GF-D8 (cell line): ENCODE measurements around the gene KNDC1.
"Not testable (repeated sequence)": the region's sequence is repeated elsewhere in the genome, so short reads cannot be mapped to it uniquely, and the experiment has no call there.

Experiments
- DNase-seq: peaks from one replicate; lab custom pipeline; 2025; lab: John Stamatoyannopoulos, UW

KNDC1 gene

DNA sequence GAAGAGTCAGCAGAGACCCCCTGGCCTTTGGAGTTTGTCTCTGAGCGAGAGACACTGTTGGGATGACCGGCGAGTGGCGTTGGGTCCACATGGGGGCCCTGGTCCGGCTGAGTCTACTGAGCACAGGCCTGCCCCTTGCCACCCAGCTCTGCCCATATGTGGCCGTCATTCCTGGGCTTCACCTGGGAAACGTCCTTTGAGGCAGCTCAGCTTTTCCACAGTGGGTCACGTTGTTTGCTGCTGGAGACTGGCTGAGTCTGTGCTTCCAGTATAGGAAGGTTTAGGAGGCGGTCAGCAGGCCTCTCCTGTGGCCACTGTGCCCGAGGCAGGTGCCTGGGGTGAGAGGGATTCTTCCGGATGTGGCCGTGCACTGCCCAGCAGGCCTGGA is 99.6 kb downstream of the KNDC1 start:
- DNase-seq: no peak

DNA sequence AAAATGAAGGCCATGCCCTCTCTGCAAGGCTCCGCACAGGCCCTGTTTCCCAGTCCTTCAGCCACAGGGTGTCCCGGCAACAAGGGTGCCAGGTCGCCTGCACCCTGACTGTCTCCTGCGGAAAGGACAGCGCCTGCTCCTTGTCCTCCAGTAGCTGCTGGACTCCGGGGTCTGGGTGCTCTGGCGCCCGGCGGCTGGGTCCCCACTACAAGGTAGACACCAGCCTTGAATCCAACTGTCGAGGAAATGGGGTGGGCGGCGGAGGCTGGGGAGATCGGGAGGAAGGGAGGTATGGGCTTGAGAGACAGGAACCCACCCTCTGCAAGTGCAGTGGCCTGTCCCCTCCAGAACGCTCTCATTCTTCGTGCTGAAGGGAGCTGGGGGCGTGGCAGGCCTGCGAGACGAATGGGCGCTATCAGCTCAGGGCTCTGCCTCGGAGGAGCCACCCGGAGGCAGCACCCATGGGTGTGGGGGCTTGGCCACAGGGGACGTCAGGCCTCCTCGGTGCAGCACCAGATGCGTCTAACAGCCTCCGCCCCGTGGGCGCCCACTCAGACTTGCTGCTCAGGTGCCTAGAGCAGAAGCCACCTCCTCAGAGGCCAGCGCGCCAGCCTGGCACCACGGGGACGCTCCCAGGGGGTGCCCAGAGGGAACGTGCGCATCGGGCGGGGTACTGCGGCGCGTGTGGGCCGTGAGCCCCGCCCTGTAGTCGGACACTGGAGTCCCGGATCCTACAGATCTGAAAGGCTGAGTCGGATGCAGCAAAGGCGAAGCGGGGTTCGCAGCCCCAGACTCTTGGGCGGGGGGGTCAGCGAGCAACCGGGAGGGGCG is 101.1 kb downstream of the KNDC1 start:
- peak; percentile 46 for DNase-seq

DNA sequence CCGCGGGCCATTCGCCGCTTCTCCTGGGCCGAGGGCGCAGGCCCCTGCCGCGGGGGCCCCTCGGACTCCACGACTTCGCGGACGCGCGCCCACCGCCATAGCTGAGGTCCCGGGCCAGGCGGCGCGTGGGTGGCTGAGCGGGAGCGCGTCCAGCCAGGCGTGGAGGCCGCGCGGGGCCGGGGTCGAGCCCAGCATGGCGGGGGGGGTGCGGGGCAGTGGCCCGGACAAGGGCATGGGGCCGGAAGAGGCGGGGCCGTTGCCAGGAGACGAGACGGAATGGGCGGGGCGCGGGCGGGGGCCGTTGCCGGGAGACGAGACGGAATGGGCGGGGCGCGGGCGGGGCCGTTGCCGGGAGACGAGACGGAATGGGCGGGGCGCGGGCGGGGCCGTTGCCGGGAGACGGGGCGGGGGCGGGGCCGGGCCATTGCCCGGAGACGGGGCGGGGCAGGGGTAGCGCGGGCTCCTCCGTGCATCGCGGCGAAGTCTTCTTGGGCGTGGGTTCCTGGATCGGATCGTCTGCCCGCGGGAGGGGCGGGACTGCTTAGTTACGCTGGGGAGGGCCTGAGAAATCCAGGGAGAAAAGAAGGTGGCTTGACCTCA is 101.8 kb downstream of the KNDC1 start:
- DNase-seq: no peak

DNA sequence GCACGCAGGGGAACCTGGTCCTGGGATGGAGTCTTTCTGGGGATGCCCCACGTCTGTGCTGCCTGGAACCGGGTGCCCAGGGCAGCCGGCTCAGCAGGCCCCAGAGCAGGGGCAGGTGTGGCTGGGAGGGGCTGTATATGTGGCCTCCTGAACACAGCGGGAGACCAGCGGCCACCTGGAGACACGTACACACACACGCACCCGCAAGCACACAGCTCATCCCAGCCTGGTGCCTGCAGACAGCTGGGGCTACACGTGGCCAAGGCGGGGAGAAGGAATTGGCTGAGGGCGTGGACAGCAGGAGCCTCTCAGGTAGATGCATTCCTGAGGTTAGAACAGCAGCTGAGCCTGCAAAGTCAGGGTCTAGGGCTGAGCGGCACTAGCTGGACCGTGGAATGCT is 102.7 kb downstream of the KNDC1 start:
- DNase-seq: no peak

DNA sequence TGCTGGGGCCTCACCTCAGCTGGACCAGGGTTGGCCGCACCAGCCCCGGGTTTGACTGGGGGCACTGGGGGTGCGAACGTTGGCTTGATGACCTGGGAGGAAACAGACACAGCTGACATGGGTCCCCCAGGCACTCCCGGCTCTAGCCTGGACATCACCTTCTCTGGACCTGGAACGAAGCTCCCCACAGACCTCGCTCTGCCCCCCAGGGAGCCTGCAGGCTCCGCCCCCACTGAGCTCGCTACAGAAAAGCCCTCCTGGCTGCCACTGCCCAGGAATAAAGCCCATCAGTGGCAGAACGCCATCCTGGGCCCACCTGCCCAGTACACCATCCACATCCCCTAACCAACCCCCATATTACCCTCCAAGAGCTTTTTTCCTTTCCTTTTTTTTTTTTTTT is 103.7 kb downstream of the KNDC1 start:
- no peak for DNase-seq

DNA sequence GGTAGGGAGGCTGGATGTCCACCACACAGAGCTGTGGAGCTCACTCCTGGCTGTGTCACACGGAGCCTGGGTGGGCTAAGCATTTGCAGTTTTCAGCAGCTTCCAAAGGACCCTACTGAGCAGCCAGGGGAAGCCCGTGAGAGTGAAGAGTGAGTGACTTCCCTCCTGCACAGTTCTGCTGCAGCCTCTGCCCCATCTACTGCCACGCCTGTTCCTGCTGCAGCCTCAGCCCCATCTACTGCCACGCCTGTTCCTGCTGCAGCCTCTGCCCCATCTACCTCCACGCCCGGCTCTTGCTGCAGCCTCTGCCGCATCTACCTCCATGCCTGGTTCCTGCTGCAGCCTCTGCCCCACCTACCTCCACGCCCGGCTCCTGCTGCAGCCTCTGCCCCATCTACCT is 104.4 kb downstream of the KNDC1 start:
- DNase-seq: no peak

DNA sequence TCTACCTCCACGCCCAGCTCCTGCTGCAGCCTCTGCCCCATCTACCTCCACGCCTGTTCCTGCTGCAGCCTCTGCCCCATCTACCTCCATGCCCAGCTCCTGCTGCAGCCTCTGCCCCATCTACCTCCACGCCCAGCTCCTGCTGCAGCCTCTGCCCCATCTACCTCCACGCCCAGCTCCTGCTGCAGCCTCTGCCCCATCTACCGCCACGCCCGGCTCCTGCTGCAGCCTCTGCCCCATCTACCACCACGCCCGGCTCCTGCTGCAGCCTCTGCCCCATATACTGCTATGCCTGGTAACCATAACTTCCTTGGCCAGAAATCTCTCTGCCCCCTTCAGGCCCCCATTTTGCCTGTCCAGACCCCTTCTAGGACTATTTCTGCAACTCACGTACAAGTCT is 105.0 kb downstream of the KNDC1 start:
- not testable (repeated sequence) for DNase-seq

DNA sequence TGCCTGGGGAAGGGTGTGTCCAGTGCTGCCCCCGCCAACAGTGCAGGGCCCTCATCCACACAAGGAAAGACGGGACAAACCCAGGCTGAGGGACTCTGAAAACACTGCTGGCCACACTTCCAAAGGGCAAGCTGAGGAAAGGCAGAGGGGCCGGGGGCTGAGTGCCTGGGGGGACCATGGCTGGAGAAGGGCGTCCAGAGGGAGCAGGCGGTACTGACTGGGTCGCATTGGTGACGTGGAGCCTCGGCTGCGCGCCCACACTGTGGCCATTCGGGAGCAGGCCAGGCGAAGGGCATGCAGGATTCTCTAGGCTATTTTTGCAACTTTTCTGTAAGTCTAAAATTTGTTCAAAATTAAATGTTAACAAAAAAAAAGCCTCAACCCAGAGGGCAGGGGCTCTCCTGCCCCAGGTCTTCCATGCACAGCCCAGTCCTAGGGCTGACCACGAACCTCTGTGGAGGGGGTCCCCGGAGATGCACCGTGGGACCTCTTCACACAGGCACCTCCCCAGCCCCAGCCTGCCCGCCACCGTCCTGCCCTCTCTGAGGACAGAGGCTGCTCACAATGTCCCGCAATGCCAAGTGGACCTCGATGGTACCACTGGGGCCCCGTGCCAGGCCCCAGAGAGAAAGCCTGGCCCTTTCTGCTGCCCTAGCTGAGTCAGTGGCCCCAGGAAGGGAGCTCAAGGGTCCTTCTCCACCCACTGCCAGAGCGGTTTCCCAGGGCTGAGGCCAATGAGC is 106.2 kb downstream of the KNDC1 start:
- DNase-seq: no peak

DNA sequence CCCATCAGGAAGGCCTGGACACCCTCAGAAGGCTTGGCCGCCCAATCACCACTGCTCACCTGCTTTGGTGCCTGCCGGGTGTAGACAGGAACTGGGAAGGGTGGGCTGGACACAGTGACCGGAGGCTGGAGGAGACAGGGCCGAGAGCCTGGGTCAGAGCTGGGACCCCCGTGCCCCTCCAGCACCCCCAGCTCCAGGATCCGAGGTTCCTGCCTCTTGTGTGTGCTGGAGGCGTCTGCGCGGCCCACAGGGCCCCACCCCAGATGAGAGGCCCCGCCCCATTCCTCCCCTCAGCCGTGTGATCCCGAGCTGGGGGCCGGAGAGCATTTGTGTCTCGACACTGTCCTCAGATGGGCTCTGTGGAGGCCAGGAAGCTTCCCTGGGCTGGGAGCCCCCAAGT is 107.3 kb downstream of the KNDC1 start:
- no peak for DNase-seq

DNA sequence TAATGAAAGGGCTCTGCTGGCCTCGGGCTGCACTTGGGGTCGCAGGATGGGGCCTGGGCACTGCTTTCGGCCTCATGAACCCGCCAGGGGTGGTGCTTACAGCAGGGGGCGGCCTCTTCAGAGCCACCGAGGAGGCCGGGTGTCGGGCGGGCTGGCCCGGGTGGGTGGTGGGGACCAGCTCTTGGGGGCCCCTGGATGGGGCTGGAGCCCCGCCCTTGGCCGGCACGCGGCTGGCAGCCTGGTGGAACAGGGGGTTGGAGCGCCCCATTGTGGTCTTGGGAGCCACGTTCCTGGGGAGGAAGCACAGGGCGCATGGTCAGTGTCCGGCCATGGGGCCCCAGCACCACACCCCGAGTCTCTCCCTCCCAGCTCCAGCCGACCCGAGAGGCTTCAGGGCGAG is 107.8 kb downstream of the KNDC1 start:
- DNase-seq: no peak

DNA sequence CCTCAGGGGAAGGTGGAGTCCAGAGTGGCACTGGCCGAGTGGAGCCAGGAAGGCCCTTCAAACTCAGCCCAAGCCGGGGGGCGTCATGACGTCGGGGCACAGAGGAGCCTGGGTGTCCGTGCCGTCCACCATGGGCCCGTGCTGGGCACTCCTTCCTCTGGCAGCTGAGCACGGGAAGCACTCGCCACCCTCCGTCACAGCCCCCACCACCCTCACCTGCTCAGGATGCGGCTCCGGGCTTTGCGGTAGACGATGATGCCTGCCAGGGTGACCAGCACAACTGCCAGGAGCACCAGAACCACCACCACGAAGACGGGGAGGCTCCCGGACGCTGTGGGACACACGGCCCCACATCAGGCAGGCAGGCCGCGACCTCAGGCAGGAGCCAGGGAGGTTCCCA is 108.5 kb downstream of the KNDC1 start:
- DNase-seq: no peak

DNA sequence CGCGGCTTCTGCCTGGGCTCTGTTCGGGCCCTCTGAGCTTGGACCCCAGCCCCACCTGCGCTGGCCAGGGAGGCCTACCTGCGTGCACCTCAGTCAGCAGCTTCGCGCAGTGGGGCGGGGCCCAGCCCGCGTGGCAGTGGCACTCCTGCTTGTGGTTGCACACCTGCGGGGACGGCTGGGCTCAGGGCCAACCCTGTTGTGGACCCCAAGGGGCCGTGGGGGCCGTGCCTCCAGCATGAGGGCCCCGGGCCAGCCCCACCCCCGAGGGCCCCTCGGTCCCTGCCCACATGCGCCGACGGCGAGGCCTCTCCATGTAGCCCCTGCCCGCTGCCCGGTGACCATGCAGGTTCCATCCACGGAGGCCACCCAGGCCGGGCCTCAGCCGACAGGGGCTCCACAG is 109.3 kb downstream of the KNDC1 start:
- no peak for DNase-seq

DNA sequence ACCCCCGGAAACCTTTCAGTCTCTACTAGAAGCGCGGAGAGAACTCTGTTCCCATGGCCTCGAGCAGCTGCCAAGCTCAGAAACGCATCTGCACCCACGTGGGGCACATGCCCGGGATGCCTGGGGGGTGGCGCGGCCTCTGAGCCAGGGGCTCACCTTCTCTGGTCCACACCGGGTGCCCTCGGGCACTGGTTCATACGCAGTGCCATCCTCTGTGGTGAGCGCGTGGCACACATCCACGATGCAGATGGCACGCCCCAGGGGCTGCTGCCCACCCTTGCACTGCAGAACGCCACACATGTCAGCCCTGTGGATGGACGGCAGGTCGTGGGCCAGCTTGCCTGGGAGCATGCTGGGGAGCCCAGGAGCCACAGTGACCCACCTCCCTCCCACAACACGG is 110.2 kb downstream of the KNDC1 start:
- no peak for DNase-seq

DNA sequence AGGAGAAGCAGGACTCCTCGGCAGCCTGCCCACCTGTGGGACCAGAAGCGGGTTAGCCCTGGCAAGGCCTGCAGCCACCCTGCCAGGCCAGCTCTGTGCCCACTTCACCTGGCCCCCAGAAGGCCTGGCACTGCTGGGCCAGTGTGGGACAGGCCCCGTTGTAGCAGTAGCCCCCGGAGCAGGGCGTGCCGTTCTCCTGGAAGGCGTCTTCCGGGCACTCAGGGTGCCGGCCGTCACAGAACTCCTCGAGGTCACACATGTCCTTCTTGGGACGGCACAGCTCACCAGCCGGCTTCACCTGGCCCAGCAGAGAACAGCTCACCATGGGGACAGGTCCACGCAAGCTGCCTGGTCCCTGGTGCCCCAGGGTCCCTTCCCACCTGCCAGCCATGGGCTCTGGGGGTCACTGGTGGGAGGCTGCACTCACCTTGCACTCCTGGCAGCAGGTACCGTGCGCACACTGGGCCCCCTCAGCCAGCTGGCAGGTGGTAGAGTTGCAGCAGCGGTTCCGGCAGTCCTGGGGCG is 110.8 kb downstream of the KNDC1 start:
- no peak for DNase-seq

DNA sequence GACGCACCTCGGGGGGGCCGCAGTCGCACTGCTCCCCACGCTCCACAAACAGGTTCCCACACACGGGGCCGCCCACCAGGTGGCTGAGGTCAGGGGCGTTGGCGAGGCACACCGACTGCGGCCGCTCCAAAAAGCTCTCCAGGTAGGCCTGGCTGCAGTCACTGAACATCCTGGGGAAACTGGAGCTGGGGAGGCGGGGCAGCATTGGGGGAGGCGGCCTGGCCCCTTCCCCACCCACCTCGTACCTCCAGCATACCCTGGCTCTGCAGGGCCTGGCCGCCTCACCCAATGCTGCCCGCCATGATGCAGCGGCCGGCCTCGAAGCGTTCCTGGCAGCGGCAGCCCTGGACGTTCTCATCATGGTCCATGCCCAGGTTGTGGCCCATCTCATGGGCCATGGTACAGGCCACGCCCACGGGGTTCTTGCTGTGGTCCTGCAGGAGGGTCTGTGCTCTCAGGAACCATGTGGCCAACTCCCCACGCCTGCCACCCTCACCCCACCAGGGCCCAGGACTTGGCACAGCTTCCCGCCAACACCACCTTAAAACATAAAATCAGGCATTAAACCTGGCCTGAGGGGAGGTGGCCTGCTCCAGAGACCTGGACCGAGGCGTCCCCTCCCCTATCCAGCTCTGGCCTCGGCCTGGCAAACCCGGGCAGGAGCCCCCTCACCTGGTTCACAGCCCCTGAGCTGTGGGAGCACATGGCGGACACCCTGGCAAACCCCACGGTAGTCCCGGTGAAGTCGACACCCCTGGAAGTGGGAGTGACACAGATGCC is 111.7 kb downstream of the KNDC1 start:
- DNase-seq: no peak

DNA sequence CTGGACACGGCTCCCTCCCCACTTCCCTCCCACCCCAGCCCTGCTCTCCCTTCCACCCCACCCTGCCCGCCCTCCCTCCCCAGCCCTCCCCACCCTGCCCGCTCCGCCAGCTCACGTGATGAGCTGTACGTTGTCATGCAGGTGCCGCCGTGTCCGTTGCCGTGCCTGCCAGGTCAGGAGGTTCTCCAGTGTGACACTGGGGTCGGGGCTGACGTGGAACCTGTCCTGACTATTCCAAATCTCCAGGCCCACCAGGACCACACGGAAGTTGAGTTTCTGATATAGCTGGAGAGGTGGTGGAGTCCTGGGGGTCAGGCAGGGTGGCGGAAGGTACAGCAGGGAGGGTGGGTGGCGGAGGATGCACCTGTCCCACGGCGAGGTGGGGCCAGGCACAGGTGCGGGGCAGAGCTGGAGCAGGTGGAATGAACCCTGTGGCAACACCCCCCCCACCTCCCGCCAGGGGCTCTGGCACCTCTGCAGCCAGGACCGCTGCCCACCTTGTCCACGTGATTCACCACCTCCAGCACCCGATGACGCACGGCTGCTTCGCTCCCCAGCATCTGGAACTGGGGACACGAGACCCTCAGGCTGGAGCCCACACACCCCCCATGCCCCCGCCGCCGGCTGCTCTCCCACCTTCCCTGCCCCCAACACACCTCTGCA is 112.4 kb downstream of the KNDC1 start:
- no peak for DNase-seq

DNA sequence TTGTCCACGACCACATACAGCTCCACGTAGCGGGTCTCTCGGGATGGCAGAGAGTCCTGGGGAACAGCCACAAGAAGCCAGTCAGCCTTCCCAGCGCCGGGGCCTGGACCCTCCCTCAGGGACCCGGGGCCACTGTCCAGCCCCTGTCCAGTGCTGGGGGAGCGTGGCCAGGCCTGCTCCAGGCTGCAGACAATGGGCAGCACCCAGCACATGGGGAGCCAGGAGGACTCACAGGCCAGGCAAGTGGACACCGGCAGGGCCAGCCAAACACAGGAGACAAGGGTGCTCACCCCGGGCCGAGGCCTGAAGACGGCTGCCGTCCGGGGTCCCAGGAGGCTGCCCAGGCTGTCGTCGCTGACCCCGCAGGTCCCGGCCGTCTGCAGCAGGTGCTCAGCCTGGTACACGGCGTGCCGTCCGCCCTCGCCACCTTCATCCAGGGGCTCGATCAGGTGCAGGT is 113.0 kb downstream of the KNDC1 start:
- no peak for DNase-seq

DNA sequence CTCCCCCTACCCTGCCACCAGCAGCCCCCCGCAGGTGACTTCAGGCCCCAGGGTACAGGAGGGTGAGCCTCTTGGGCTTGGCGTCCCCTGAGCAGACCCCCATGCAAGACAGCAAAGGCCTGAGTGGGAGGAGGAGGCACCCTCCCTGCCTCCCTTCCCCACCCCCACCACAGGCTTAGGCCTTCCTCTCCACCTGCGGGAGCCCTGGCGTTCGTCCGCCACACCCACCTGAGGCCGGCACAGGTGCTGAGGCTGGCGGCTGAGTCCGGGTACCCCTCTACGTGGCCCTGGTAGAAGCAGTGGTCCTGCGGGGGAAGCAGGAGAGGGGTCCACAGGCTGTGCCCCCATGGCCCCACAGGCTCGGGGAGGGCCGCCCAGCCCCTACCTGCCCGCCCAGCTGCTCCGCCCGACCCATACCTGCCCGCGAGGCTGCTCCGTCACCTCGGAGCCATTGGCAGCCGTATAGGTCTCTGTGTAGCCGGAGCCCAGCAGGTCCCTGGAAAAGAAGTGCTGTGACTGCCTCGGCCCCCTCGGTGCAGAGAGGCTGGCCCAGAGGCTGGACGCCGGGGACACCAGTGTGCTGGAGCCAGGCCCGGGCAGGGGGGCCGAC is 113.6 kb downstream of the KNDC1 start:
- DNase-seq: no peak

DNA sequence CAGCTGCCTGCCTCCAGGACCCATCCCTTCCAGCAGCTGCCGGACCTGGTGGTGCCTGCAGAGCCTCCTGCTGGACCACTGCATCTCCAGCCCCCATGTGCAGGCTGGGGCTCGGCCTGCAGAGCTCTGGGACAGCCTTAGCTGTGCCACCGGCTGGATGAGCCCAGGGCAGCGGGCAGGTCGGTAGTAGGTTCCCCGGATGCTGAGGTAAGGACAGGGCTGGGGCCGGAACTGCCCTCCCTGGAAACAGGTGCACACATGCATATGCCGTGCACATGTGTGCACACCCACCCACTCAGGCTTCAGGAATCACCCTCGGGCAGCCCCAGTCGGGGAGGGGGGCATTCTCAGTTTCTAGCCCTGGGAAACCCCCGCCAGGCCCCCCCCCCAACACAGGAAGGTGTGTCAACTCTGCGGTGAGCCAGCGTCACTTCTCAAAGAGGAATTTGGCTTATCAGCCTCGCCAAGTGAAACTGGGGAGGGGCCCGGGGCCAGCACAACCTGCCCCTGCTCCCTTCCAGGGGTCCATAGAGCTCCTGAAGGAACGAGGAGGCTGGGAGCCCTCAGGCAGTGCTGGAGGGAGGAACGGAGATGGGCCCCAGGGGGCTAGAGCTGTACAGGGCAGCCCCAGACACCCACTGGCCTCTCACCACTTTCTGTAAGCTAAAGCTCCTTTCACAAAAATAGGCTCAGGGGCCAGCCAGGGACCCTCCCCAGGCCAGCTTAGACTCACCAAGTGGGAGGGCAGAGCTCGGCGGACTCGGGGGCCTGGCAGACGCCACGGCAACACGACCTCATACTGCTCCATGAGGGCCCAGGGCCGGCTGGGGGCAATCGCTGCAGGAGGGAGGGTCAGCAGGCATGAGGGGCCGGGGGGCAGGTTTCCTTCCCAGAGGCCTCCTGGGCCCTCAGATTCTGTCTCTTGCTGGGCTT is 115.0 kb downstream of the KNDC1 start:
- peak; percentile 85 for DNase-seq

DNA sequence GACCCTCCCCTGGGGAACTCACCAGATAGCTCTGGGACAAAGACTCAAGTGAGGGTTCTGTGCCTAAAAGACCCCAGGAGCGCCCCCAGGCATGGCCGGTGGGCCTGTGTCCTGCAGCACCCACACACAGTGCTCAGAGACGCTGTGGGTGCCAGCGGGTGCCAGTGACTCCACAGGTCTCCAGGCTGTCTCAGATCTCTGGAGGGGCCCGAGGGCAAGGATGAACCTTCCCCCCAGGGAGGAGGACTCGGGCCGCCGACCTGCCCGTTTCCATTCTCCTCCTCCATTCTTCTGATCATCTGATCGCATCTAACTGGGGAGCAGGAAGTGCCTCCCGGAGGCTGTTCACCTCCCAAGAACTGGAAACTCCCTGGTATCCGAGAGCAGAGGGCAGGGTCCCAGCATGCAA is 115.7 kb downstream of the KNDC1 start:
- peak; percentile 21 for DNase-seq
